GM19025 (cell line): Measurements from ENCODE around the gene LOC128125822.

ENCODE experiments used
- ATAC-seq: cut with Tn5 transposase; IDR thresholded peaks from one replicate; pipeline ENCODE4 v1.9.1; 2021; ENCODE audit warnings: mild to moderate bottlenecking, low read depth, moderate library complexity; ENCODE audit not compliant: unreplicated experiment

Gene LOC128125822

GRCh38 chr6:63553900-63554299 is 18.4 kb upstream of the LOC128125822 start:
- ATAC-seq = no peak

- no peak for ATAC-seq
Observed at GRCh38 chr6:63554782-63555181, 17.5 kb upstream of the LOC128125822 start.

- no peak for ATAC-seq
Observed at GRCh38 chr6:63556369-63556768, 15.9 kb upstream of the LOC128125822 start.

GRCh38 chr6:63558278-63558677 is 14.0 kb upstream of the LOC128125822 start:
- peak; percentile 43 for ATAC-seq

GRCh38 chr6:63560801-63561287 is 11.4 kb upstream of the LOC128125822 start:
- no peak for ATAC-seq

- ATAC-seq = no peak
Observed at GRCh38 chr6:63561288-63561687, 11.0 kb upstream of the LOC128125822 start.

- ATAC-seq = no peak
Observed at GRCh38 chr6:63563235-63563634, 9.0 kb upstream of the LOC128125822 start.

GRCh38 chr6:63565058-63565726 is 7.1 kb upstream of the LOC128125822 start:
- no peak for ATAC-seq

GRCh38 chr6:63565727-63566596 is 6.3 kb upstream of the LOC128125822 start:
- no peak for ATAC-seq

GRCh38 chr6:63567966-63568365 is 4.3 kb upstream of the LOC128125822 start:
- ATAC-seq = no peak

GRCh38 chr6:63571361-63572043 is 778 bp upstream of the LOC128125822 start:
- no peak for ATAC-seq

- ATAC-seq = no peak
Observed at GRCh38 chr6:63572747-63573075, 431 bp downstream of the LOC128125822 start.

- peak; percentile 41 for ATAC-seq
Observed at GRCh38 chr6:63573076-63573898, 1.0 kb downstream of the LOC128125822 start.

GRCh38 chr6:63573899-63574553 is 1.7 kb downstream of the LOC128125822 start:
- ATAC-seq = no peak

- no peak for ATAC-seq
Observed at GRCh38 chr6:63574554-63574900, 2.2 kb downstream of the LOC128125822 start.

- no peak for ATAC-seq
Observed at GRCh38 chr6:63576147-63576772, 4.0 kb downstream of the LOC128125822 start.

GRCh38 chr6:63576985-63577712 is 4.9 kb downstream of the LOC128125822 start:
- ATAC-seq = no peak

- no peak for ATAC-seq
Observed at GRCh38 chr6:63578757-63579156, 6.5 kb downstream of the LOC128125822 start.
